K562 (cell line): ENCODE data around the gene PRRT2. TPM values are rescaled to one million over a fixed set of nuclear protein-coding genes. Genes with fewer than 3 reads are reported as not detected.

Source experiments
- C11orf30 ChIP-seq: fragments of 450-650 bp; IDR thresholded peaks from 2 replicates; pipeline ENCODE4 v1.6.1; 2016; ENCODE audit warnings: low read depth, mild to moderate bottlenecking
- FOXK2 ChIP-seq, 2 experiments: fragments of 450-650 bp; IDR thresholded peaks in 1 of 2; conservative IDR thresholded peaks in 1 of 2; 2 replicates each; pipeline ENCODE4 v1.6.1; 2016; ENCODE audit warnings: low read depth in 2 of 2, mild to moderate bottlenecking in 1 of 2
- GABPA ChIP-seq: fragments of 200-800 bp; sonication (Bioruptor generic); conservative IDR thresholded peaks from 2 replicates; pipeline ENCODE4 v1.6.1; 2016; ENCODE audit warnings: low read depth, missing genetic modification characterization, missing compliant biosample characterization
- MCM2 ChIP-seq: fragments of 450-650 bp; IDR thresholded peaks from 2 replicates; pipeline ENCODE4 v1.6.1; 2017; ENCODE audit warnings: low read depth, mild to moderate bottlenecking
- SREBF1 ChIP-seq: fragments of 150-350 bp; IDR thresholded peaks from 2 replicates; pipeline ENCODE4 v1.6.1; 2014; ENCODE audit warnings: antibody characterized with exemption, low read depth, low read length, borderline replicate concordance
- TCF3 ChIP-seq: sonication (generic); formaldehyde crosslinking; IDR thresholded peaks from 2 replicates; pipeline ENCODE4 v1.4.0; 2020; ENCODE audit warnings: mild to moderate bottlenecking, missing genetic modification reagents
- ZNF316 ChIP-seq: fragments of 450-650 bp; IDR thresholded peaks from 2 replicates; pipeline ENCODE4 v1.6.1; 2016
- ZNF668 ChIP-seq: fragments of 250-450 bp; sonication (Bioruptor Pico); IDR thresholded peaks from 2 replicates; pipeline ENCODE4 v1.8.0; 2022; ENCODE audit warnings: mild to moderate bottlenecking, inconsistent platforms
- polyA plus RNA-seq, 8 experiments: library from polyadenylated mRNA; depleted of rRNA in 4 of 8; stranded (reverse) in 5 of 8; unstranded in 3 of 8; fragments of >200 nt; fragmentation: Nextera tagmentation in 2 of 8; fragmentation: Illumina TruSeq in 1 of 8; extraction: Ambion mirVana in 2 of 8; extraction: Trizol in 1 of 8; gene quantifications; 2 replicates each; pipeline versions ENCODE4 v1.2.1 to v1.2.3, GENCODE V29; 2011 to 2014; ENCODE audit warnings: inconsistent platforms in 1 of 8, missing spikeins in 1 of 8
- total RNA-seq, 7 experiments: library from RNA; depleted of rRNA in 6 of 7; stranded (reverse); fragments of >200 nt in 6 of 7; fragmentation: Illumina TruSeq in 2 of 7; extraction: Trizol in 2 of 7; gene quantifications; 2 replicates each; pipeline versions ENCODE4 v1.2.1 to v1.2.3, GENCODE V29; 2011 to 2021; ENCODE audit warnings: low replicate concordance in 1 of 7
- TF ChIP-seq, protein P1 (sequence below): fragments of 250-450 bp; sonication (Bioruptor Pico); IDR thresholded peaks from 2 replicates; pipeline ENCODE4 v1.8.0; 2022; ENCODE audit warnings: inconsistent platforms
- TF ChIP-seq, protein P2 (sequence below): fragments of 450-650 bp; IDR thresholded peaks from 2 replicates; pipeline ENCODE4 v1.6.1; 2017; ENCODE audit warnings: antibody characterized with exemption
- TF ChIP-seq, protein P3 (sequence below): fragments of 450-650 bp; IDR thresholded peaks from 2 replicates; pipeline ENCODE4 v1.6.1; 2016; ENCODE audit warnings: mild to moderate bottlenecking
- TF ChIP-seq, protein P4 (sequence below): IDR thresholded peaks from 2 replicates; pipeline ENCODE4 v1.6.1; 2016; ENCODE audit warnings: missing genetic modification characterization, missing compliant biosample characterization
- TF ChIP-seq, protein P5 (sequence below): fragments of 200-800 bp; sonication (Bioruptor generic); IDR thresholded peaks from 2 replicates; pipeline ENCODE4 v1.6.1; 2016; ENCODE audit warnings: missing genetic modification characterization, missing compliant biosample characterization

PRRT2 gene
- total and polyA plus RNA-seq, 9 of the 15 experiments (the other 6 are each of a cell fraction or from before 2014, with no cell fraction given): 0.11 to 1.0 (median 0.42) TPM; not detected in 2

DNA sequence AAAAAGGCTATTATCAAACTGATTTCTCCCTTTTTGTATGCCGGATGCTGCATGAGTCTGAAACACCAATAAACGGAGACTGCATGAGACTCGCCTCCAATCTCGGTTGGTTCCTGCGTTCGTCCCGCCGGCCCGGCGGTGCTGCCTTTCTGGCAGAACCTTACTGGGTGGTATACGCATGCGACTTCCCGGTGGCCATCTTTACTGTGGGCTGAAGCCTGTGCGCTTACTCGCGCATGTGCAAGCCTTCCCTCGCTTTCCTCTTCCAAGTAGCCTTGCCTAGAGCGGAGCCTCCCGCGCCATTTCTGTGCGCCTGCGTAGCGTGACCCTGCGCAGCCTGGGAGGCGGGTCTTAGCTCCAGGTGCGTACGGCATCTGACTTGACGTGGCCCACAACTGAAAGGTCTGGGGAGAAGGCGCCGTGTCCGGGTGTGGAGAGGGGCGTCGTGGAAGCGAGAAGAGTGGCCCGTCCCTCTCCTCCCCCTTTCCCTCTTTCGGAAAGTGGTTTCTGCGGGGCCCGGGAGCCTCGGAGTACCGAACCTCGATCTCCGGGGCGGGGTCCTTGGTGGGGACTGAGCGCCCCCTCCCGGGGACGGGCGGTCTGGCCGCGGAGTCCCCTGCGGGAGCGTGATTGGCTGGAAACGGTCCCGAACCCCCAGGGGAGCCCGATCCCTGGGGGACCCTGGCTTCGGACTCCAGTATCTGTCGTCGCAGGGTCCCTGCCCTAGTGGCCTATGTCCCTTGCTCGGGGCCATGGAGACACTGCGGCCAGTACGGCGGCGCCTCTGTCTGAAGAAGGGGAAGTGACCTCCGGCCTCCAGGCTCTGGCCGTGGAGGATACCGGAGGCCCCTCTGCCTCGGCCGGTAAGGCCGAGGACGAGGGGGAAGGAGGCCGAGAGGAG lies 4.0 kb downstream of the PRRT2 start, which contains the start of gene PAGR1 (continued):
- TF ChIP-seq, protein P1, sequence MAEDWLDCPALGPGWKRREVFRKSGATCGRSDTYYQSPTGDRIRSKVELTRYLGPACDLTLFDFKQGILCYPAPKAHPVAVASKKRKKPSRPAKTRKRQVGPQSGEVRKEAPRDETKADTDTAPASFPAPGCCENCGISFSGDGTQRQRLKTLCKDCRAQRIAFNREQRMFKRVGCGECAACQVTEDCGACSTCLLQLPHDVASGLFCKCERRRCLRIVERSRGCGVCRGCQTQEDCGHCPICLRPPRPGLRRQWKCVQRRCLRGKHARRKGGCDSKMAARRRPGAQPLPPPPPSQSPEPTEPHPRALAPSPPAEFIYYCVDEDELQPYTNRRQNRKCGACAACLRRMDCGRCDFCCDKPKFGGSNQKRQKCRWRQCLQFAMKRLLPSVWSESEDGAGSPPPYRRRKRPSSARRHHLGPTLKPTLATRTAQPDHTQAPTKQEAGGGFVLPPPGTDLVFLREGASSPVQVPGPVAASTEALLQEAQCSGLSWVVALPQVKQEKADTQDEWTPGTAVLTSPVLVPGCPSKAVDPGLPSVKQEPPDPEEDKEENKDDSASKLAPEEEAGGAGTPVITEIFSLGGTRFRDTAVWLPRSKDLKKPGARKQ: no peak
- TF ChIP-seq ZNF668 (no peak), GABPA (tag) (peak; percentile 74), TCF3 (CRISPR knock-in tag) (no peak), FOXK2 (conservative IDR thresholded peaks at IDR 0.05 in 1 of 2, IDR thresholded peaks at IDR 0.05 in 1 of 2; ENCODE audit: low read depth in 2 of 2) (peak; percentile 59 to 81; a peak in 3 of 4 replicates), ZNF316 (no peak), C11orf30 (peak; percentile 77), SREBF1 (peak; percentile 55; the same call in 1 of the 2 replicates), MCM2 (no peak)
- TF ChIP-seq, protein P2, sequence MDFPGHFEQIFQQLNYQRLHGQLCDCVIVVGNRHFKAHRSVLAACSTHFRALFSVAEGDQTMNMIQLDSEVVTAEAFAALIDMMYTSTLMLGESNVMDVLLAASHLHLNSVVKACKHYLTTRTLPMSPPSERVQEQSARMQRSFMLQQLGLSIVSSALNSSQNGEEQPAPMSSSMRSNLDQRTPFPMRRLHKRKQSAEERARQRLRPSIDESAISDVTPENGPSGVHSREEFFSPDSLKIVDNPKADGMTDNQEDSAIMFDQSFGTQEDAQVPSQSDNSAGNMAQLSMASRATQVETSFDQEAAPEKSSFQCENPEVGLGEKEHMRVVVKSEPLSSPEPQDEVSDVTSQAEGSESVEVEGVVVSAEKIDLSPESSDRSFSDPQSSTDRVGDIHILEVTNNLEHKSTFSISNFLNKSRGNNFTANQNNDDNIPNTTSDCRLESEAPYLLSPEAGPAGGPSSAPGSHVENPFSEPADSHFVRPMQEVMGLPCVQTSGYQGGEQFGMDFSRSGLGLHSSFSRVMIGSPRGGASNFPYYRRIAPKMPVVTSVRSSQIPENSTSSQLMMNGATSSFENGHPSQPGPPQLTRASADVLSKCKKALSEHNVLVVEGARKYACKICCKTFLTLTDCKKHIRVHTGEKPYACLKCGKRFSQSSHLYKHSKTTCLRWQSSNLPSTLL: peak; percentile 59; the same call in 1 of the 2 replicates
- TF ChIP-seq, protein P3, sequence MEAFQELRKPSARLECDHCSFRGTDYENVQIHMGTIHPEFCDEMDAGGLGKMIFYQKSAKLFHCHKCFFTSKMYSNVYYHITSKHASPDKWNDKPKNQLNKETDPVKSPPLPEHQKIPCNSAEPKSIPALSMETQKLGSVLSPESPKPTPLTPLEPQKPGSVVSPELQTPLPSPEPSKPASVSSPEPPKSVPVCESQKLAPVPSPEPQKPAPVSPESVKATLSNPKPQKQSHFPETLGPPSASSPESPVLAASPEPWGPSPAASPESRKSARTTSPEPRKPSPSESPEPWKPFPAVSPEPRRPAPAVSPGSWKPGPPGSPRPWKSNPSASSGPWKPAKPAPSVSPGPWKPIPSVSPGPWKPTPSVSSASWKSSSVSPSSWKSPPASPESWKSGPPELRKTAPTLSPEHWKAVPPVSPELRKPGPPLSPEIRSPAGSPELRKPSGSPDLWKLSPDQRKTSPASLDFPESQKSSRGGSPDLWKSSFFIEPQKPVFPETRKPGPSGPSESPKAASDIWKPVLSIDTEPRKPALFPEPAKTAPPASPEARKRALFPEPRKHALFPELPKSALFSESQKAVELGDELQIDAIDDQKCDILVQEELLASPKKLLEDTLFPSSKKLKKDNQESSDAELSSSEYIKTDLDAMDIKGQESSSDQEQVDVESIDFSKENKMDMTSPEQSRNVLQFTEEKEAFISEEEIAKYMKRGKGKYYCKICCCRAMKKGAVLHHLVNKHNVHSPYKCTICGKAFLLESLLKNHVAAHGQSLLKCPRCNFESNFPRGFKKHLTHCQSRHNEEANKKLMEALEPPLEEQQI: no peak
- TF ChIP-seq, protein P4, sequence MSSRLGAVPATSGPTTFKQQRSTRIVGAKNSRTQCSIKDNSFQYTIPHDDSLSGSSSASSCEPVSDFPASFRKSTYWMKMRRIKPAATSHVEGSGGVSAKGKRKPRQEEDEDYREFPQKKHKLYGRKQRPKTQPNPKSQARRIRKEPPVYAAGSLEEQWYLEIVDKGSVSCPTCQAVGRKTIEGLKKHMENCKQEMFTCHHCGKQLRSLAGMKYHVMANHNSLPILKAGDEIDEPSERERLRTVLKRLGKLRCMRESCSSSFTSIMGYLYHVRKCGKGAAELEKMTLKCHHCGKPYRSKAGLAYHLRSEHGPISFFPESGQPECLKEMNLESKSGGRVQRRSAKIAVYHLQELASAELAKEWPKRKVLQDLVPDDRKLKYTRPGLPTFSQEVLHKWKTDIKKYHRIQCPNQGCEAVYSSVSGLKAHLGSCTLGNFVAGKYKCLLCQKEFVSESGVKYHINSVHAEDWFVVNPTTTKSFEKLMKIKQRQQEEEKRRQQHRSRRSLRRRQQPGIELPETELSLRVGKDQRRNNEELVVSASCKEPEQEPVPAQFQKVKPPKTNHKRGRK: 0 out of 2 replicates have a peak, but pooled peaks have one; percentile 7
- TF ChIP-seq, protein P5, sequence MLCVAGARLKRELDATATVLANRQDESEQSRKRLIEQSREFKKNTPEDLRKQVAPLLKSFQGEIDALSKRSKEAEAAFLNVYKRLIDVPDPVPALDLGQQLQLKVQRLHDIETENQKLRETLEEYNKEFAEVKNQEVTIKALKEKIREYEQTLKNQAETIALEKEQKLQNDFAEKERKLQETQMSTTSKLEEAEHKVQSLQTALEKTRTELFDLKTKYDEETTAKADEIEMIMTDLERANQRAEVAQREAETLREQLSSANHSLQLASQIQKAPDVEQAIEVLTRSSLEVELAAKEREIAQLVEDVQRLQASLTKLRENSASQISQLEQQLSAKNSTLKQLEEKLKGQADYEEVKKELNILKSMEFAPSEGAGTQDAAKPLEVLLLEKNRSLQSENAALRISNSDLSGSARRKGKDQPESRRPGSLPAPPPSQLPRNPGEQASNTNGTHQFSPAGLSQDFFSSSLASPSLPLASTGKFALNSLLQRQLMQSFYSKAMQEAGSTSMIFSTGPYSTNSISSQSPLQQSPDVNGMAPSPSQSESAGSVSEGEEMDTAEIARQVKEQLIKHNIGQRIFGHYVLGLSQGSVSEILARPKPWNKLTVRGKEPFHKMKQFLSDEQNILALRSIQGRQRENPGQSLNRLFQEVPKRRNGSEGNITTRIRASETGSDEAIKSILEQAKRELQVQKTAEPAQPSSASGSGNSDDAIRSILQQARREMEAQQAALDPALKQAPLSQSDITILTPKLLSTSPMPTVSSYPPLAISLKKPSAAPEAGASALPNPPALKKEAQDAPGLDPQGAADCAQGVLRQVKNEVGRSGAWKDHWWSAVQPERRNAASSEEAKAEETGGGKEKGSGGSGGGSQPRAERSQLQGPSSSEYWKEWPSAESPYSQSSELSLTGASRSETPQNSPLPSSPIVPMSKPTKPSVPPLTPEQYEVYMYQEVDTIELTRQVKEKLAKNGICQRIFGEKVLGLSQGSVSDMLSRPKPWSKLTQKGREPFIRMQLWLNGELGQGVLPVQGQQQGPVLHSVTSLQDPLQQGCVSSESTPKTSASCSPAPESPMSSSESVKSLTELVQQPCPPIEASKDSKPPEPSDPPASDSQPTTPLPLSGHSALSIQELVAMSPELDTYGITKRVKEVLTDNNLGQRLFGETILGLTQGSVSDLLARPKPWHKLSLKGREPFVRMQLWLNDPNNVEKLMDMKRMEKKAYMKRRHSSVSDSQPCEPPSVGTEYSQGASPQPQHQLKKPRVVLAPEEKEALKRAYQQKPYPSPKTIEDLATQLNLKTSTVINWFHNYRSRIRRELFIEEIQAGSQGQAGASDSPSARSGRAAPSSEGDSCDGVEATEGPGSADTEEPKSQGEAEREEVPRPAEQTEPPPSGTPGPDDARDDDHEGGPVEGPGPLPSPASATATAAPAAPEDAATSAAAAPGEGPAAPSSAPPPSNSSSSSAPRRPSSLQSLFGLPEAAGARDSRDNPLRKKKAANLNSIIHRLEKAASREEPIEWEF (CRISPR knock-in tag): no peak
